GM18873 (cell line): ENCODE results near the gene VTCN1.
"Not testable (repeated sequence)": the region's sequence is repeated elsewhere in the genome, so short reads cannot be mapped to it uniquely, and the experiment has no call there.

Experiments
- ATAC-seq: cut with Tn5 transposase; IDR thresholded peaks from one replicate; pipeline ENCODE4 v1.9.1; 2021; ENCODE audit warnings: mild to moderate bottlenecking, moderate library complexity, moderate number of reproducible peaks; ENCODE audit not compliant: unreplicated experiment, low FRiP score

Gene VTCN1

GRCh38 chr1:117104986-117105385 lies 105.7 kb downstream of the VTCN1 start:
- no peak for ATAC-seq

- ATAC-seq = not testable (repeated sequence)
Observed at GRCh38 chr1:117101858-117102257, 108.9 kb downstream of the VTCN1 start.

GRCh38 chr1:117101334-117101733 lies 109.4 kb downstream of the VTCN1 start:
- no peak for ATAC-seq

GRCh38 chr1:117098287-117098890 lies 112.3 kb downstream of the VTCN1 start:
- peak; percentile 65 for ATAC-seq

- no peak for ATAC-seq
Observed at GRCh38 chr1:117097443-117097842, 113.3 kb downstream of the VTCN1 start.

- ATAC-seq = no peak
Observed at GRCh38 chr1:117096951-117097408, 113.7 kb downstream of the VTCN1 start.

GRCh38 chr1:117094841-117095604 lies 115.7 kb downstream of the VTCN1 start:
- ATAC-seq = no peak

DNA sequence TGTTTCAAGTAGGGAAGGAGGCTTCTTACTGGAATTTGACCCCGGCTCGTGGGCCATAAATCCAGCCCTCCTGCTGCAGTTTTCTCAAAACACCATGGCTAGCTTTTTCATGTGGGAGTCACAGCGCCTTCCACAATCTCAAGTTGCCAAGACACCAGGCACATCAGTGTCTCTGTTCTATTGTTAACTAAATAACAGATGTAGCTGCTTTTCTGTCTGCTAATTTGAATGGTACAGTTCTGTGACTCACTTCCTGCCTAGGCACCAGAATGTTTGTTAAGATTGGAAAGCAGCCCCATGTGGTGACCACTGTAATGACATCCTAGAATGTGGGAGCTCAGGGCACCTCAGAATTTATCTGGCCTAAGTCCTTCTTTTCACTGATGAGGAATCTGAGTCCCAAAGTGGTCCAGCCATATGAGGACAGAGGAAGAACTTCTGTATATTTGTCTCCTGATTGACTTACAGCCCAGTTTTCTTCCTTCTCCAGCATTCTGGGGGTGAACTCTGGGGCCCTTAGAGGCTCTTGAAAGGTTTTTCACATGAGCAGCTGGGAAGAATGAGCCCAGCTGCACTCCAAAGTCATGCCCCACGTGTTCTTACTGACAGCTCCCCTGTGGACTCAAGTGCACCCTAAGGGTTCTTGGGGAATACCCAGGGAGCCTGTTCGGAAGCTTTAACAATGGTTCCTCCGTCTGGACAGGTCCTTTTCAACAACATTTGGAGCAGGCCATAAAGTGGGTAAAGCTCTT lies 116.7 kb downstream of the VTCN1 start:
- peak; percentile 62 for ATAC-seq
